Hepatocyte (in vitro differentiated cells): ENCODE measurements around the gene OR8D1. TPM values are rescaled to one million over a fixed set of nuclear protein-coding genes. Genes with fewer than 3 reads are reported as not detected.

ENCODE experiments used
- DNase-seq: peaks from one replicate; pipeline ENCODE4 v3.0.0-alpha.2; 2016; ENCODE audit warnings: low spot score
- H2AFZ ChIP-seq: fragments of 200-600 bp; sonication (generic); 2 replicates; pipeline ENCODE4 v1.6.0; 2016; ENCODE audit warnings: antibody characterized with exemption, mild to moderate bottlenecking
- H3K27ac ChIP-seq: fragments of 200-600 bp; sonication (generic); 2 replicates; pipeline ENCODE4 v1.5.1; 2016; ENCODE audit warnings: mild to moderate bottlenecking
- H3K27me3 ChIP-seq: fragments of 200-600 bp; sonication (generic); 2 replicates; pipeline ENCODE4 v1.6.1; 2016
- H3K36me3 ChIP-seq: fragments of 200-600 bp; sonication (generic); replicated peaks from 2 replicates; pipeline ENCODE4 v1.5.1; 2016; ENCODE audit warnings: low read depth; ENCODE audit not compliant: insufficient read depth
- H3K4me1 ChIP-seq: fragments of 200-600 bp; sonication (generic); 2 replicates; pipeline ENCODE4 v1.5.1; 2016; ENCODE audit warnings: mild to moderate bottlenecking, moderate library complexity; ENCODE audit not compliant: insufficient read depth
- H3K4me2 ChIP-seq: fragments of 200-600 bp; sonication (generic); 2 replicates; pipeline ENCODE4 v1.6.0; 2016
- H3K4me3 ChIP-seq: fragments of 200-600 bp; sonication (generic); 2 replicates; pipeline ENCODE4 v1.5.1; 2016; ENCODE audit warnings: mild to moderate bottlenecking
- H3K79me2 ChIP-seq: fragments of 200-600 bp; sonication (generic); 2 replicates; pipeline ENCODE4 v1.6.0; 2017; ENCODE audit warnings: mild to moderate bottlenecking
- H3K9me2 ChIP-seq: fragments of 200-600 bp; sonication (generic); replicated peaks from 2 replicates; pipeline ENCODE4 v1.6.0; 2017; ENCODE audit warnings: mild to moderate bottlenecking; ENCODE audit not compliant: insufficient read depth
- H3K9me3 ChIP-seq: fragments of 200-600 bp; sonication (generic); 2 replicates; pipeline ENCODE4 v1.5.1; 2016; ENCODE audit warnings: low read depth, mild to moderate bottlenecking
- H4K20me1 ChIP-seq: fragments of 200-600 bp; sonication (generic); 2 replicates; pipeline ENCODE4 v1.6.0; 2016; ENCODE audit warnings: mild to moderate bottlenecking; ENCODE audit not compliant: insufficient read depth, poor library complexity, severe bottlenecking
- EZH2 ChIP-seq: fragments of 200-600 bp; sonication (generic); IDR thresholded peaks from 2 replicates; pipeline ENCODE4 v1.6.1; 2016; ENCODE audit warnings: antibody characterized with exemption, mild to moderate bottlenecking, borderline replicate concordance
- EZH2phosphoT487 ChIP-seq: fragments of 200-600 bp; sonication (generic); IDR thresholded peaks from one replicate; pipeline ENCODE4 v1.6.1; 2018; ENCODE audit warnings: antibody characterized with exemption, mild to moderate bottlenecking, low read depth, moderate library complexity; ENCODE audit not compliant: unreplicated experiment, severe bottlenecking
- WGBS: methylation state at CpG from one replicate; pipeline ENCODE4 v1.1.6; 2016; ENCODE audit warnings: low lambda C conversion rate; ENCODE audit errors: missing lambda C conversion rate; 5-methylcytosine and 5-hydroxymethylcytosine counted together
- polyA plus RNA-seq: library from polyadenylated mRNA; unstranded; fragments of >200 nt; fragmentation: Nextera tagmentation; extraction: Ambion mirVana; gene quantifications from 2 replicates; pipeline ENCODE4 v1.2.1, GENCODE V29; 2016
- total RNA-seq: library from RNA; depleted of rRNA; stranded (reverse); fragments of >200 nt; gene quantifications from 2 replicates; pipeline ENCODE4 v1.2.3, GENCODE V29; 2014
- TF ChIP-seq, protein P1 (sequence below): fragments of 200-600 bp; sonication (generic); IDR thresholded peaks from 2 replicates; pipeline ENCODE4 v1.5.1; 2016; ENCODE audit warnings: antibody characterized with exemption, mild to moderate bottlenecking; ENCODE audit not compliant: poor library complexity

The OR8D1 gene
- total and polyA plus RNA-seq, 2 experiments from 2014 or later = not detected

DNA sequence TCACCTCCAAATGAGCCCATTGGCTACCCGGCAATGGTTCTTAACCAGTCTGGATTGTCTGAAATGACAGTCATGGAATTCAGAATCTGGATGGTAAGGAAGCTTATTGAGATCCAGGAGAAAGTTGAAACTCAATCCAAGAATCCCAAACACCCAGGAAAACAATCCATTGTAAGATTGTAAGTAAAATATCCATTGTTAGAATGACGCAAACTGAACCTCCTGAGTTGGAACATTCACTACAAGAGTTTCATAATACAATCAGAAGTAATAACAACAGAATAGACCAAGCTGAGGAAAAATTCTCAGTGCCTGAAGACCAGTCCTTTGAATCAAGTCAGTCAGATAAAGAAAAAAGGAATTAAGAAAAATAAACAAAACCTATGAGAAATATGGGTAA, 35.5 kb downstream of the OR8D1 start:
- no peak for TF ChIP-seq EZH2
- no peak for TF ChIP-seq EZH2phosphoT487
- TF ChIP-seq, protein P1, sequence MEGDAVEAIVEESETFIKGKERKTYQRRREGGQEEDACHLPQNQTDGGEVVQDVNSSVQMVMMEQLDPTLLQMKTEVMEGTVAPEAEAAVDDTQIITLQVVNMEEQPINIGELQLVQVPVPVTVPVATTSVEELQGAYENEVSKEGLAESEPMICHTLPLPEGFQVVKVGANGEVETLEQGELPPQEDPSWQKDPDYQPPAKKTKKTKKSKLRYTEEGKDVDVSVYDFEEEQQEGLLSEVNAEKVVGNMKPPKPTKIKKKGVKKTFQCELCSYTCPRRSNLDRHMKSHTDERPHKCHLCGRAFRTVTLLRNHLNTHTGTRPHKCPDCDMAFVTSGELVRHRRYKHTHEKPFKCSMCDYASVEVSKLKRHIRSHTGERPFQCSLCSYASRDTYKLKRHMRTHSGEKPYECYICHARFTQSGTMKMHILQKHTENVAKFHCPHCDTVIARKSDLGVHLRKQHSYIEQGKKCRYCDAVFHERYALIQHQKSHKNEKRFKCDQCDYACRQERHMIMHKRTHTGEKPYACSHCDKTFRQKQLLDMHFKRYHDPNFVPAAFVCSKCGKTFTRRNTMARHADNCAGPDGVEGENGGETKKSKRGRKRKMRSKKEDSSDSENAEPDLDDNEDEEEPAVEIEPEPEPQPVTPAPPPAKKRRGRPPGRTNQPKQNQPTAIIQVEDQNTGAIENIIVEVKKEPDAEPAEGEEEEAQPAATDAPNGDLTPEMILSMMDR = no peak
- Histone ChIP-seq H3K27ac (no peak overlapping the region), H3K4me2 (no peak overlapping the region), H3K9me3 (no peaks in the 10 kb centered on the region), H3K4me3 (no peak overlapping the region), H4K20me1 (no peaks in the 10 kb centered on the region), H3K4me1 (peaks cover 5% of the 10 kb centered on the region), H3K79me2 (no peaks in the 10 kb centered on the region), H2AFZ (no peak overlapping the region), H3K9me2 (no peaks in the 10 kb centered on the region), H3K27me3 (no peaks in the 10 kb centered on the region), H3K36me3 (no peaks in the 10 kb centered on the region)
- no peak for DNase-seq
- WGBS = 52% methylated on average over 2 of the region's 2 CpGs

DNA sequence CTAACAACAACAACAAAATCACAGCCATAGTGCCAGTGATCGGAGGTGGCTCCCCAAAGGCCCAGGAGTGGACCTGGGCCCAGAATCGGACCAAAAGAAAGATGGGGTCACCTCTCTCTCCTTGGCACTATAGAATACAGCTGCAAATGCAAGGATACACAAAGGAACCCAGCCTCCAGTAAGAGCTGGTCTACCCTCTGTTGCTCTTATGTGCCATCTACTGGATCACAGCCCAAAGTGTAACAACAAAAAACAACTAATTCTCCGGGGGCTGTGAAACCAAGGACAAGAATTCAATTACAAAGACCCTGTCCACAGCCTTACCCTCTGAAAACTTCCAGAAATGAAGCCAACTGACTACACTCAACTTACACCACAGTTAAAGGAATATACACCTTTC, 35.9 kb downstream of the OR8D1 start:
- Histone ChIP-seq H3K4me1 (peaks cover 5% of the 10 kb centered on the region), H3K9me2 (no peaks in the 10 kb centered on the region), H2AFZ (no peak overlapping the region), H3K4me3 (no peak overlapping the region), H3K36me3 (no peaks in the 10 kb centered on the region), H3K4me2 (no peak overlapping the region), H3K27me3 (no peaks in the 10 kb centered on the region), H4K20me1 (no peaks in the 10 kb centered on the region), H3K27ac (no peak overlapping the region), H3K79me2 (no peaks in the 10 kb centered on the region), H3K9me3 (no peaks in the 10 kb centered on the region)
- no peak for DNase-seq
- WGBS = 83% methylated on average over 3 of the region's 3 CpGs
- TF ChIP-seq, protein P1 = peak; percentile 9
- TF ChIP-seq EZH2phosphoT487 = no peak
- no peak for TF ChIP-seq EZH2

DNA sequence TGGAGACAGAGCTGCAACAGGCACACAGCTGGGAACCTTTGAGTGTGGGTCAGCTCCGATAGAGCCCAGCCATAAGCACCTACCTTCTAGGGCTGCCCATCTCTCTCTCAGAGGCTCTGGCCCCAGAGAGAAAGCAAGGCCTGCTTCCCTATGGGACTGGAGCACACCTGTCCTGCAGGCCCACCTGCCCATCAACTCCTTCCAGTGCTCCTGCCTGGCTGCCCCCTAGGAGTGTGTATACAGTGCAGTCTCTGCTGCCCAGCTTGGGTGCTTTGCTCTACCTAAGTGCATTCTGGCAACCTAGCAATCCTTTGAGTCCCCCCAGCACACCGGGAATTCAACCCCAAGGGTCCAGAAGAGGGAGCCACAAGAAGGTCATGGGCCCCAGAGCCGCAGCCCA, 36.5 kb downstream of the OR8D1 start:
- Histone ChIP-seq H3K27me3 (no peaks in the 10 kb centered on the region), H3K9me3 (no peaks in the 10 kb centered on the region), H2AFZ (no peak overlapping the region), H3K36me3 (no peaks in the 10 kb centered on the region), H4K20me1 (no peaks in the 10 kb centered on the region), H3K4me3 (no peak overlapping the region), H3K27ac (no peak overlapping the region), H3K4me2 (no peak overlapping the region), H3K9me2 (no peaks in the 10 kb centered on the region), H3K79me2 (no peaks in the 10 kb centered on the region), H3K4me1 (peaks cover 5% of the 10 kb centered on the region)
- TF ChIP-seq EZH2phosphoT487 (no peak), EZH2 (no peak)
- TF ChIP-seq, protein P1 = no peak
- WGBS = 92% methylated on average over 3 of the region's 3 CpGs
- DNase-seq = no peak

DNA sequence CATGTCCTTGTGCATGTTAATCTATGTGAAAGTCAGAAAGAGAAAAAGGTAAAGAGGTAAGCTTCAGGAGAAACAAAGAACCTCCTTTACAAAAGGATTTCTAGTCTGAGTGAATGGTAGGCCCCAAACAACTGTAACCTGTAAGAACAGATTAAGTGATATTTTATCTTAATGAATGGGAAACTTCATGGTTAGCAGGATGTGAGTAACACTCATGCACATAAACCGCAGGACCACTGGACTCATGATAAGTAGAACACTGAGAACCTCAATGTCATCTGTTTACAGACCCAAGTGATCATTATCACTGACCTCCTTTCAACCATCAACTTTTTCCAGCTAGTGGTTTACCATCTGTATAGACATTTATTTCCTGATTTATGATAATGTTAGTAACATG, 37.7 kb downstream of the OR8D1 start:
- TF ChIP-seq, protein P1 = no peak
- no peak for TF ChIP-seq EZH2phosphoT487
- no peak for DNase-seq

More for the DNA sequence above, 37.7 kb downstream of the OR8D1 start:
- no peak overlapping the region for H3K4me2 ChIP-seq
- 75% methylated on average over 1 of the region's 1 CpG for WGBS
- H3K27ac ChIP-seq = no peak overlapping the region
- no peaks in the 10 kb centered on the region for H3K36me3 ChIP-seq
- no peaks in the 10 kb centered on the region for H4K20me1 ChIP-seq
- H3K79me2 ChIP-seq = no peaks in the 10 kb centered on the region
- peaks cover 5% of the 10 kb centered on the region for H3K4me1 ChIP-seq
- H3K9me3 ChIP-seq = no peaks in the 10 kb centered on the region
- H3K9me2 ChIP-seq = no peaks in the 10 kb centered on the region
- H3K4me3 ChIP-seq = no peak overlapping the region
- H3K27me3 ChIP-seq = no peaks in the 10 kb centered on the region
- H2AFZ ChIP-seq = no peak overlapping the region
